Tibial artery (tissue), 4 donors: ENCODE results near the gene BRSK2.

Experiments
- DNase-seq, 2 donors: peaks; one replicate each; pipeline ENCODE4 v3.0.0-alpha.2; 2019
- H3K27ac ChIP-seq, 2 donors: fragments of 200-600 bp; sonication (generic) in 1 of 2; 1 replicate in 1 of 2; 2 replicates in 1 of 2; pipeline ENCODE4 v1.5.1; 2018 to 2019; ENCODE audit warnings: mild to moderate bottlenecking in 1 of 2
- H3K27me3 ChIP-seq, 2 donors: fragments of 200-600 bp; sonication (generic) in 1 of 2; one replicate each; pipeline versions ENCODE4 v1.5.1 to v1.6.0; 2016 to 2019
- H3K36me3 ChIP-seq, 3 donors: fragments of 200-600 bp; sonication (generic) in 2 of 3; one replicate each; pipeline ENCODE4 v1.5.1; 2016 to 2019; ENCODE audit warnings: mild to moderate bottlenecking in 2 of 3
- H3K4me1 ChIP-seq, 4 donors: fragments of 200-600 bp; sonication (generic) in 2 of 4; 1 replicate in 3 of 4; 2 replicates in 1 of 4; pipeline ENCODE4 v1.5.1; 2016 to 2019
- H3K4me3 ChIP-seq, 2 donors: fragments of 200-600 bp; sonication (generic) in 1 of 2; 1 replicate in 1 of 2; 2 replicates in 1 of 2; pipeline ENCODE4 v1.5.1; 2018 to 2019; ENCODE audit warnings: mild to moderate bottlenecking in 2 of 2
- H3K9me3 ChIP-seq, 3 donors: fragments of 200-600 bp; sonication (generic) in 1 of 3; one replicate each; pipeline ENCODE4 v1.5.1; 2016 to 2019
- CTCF ChIP-seq, 2 experiments: fragments of 200-600 bp in 1 of 2; fragments of 450-650 bp in 1 of 2; IDR thresholded peaks; one replicate each; pipeline ENCODE4 v1.5.1; 2017 to 2019; ENCODE audit warnings: antibody characterized with exemption in 2 of 2, mild to moderate bottlenecking in 1 of 2, moderate library complexity in 1 of 2
- intact Hi-C: fragments of 100-400 bp; cut with DNase I; formaldehyde crosslinking; loops from one replicate; pipeline ENCODE4 v1.15.0; 2023; ENCODE audit warnings: low total_unique reads

The BRSK2 gene

GRCh38 chr11:1487091-1487850, 97.5 kb downstream of the BRSK2 start:
- H3K27ac ChIP-seq: peak overlapping the region; percentile 94 to 96
- intact Hi-C loops: loop anchor here (2.0 kb wide), 1 partner anchor 18 kb away; no protein-coding TSS in a partner anchor
- no peak for TF ChIP-seq CTCF (IDR thresholded peaks at IDR 0.05)
- peak in 1 of 2 donors; percentile 33 for DNase-seq
- H3K36me3 ChIP-seq: no peaks in the 10 kb centered on the region
- H3K27me3 ChIP-seq: no peaks in the 10 kb centered on the region
- H3K4me3 ChIP-seq: peak overlapping the region; percentile 58 to 81
- H3K9me3 ChIP-seq: no peaks in the 10 kb centered on the region
- peaks cover 0 to 76% (median 60%) of the 10 kb centered on the region in 4 donors for H3K4me1 ChIP-seq

- Histone ChIP-seq H3K9me3 (no peaks in the 10 kb centered on the region), H3K4me1 (peaks cover 0 to 69% (median 53%) of the 10 kb centered on the region in 4 donors), H3K27me3 (no peaks in the 10 kb centered on the region), H3K4me3 (peak overlapping the region; percentile 1 to 7), H3K36me3 (no peaks in the 10 kb centered on the region), H3K27ac (peak overlapping the region; percentile 94 to 96)
- DNase-seq: peak; percentile 21 to 74
- intact Hi-C loops: loop anchor here (2.0 kb wide), 1 partner anchor 17 kb away; no protein-coding TSS in a partner anchor
- TF ChIP-seq CTCF (IDR thresholded peaks at IDR 0.05): peak; percentile 30 to 32
Measured at GRCh38 chr11:1487851-1488574, 98.3 kb downstream of the BRSK2 start.

- Histone ChIP-seq H3K27ac (peak overlapping the region; percentile 94 to 96), H3K36me3 (no peaks in the 10 kb centered on the region), H3K4me3 (peak overlapping the region in 1 of 2 donors; percentile 1), H3K4me1 (peaks cover 0 to 62% (median 46%) of the 10 kb centered on the region in 4 donors), H3K27me3 (no peaks in the 10 kb centered on the region), H3K9me3 (no peaks in the 10 kb centered on the region)
- TF ChIP-seq CTCF (IDR thresholded peaks at IDR 0.05): no peak
- peak in 1 of 2 donors; percentile 27 for DNase-seq
- intact Hi-C loops: no loop called here
Measured at GRCh38 chr11:1488575-1489180, 98.9 kb downstream of the BRSK2 start.

- Histone ChIP-seq H3K4me3 (no peak overlapping the region), H3K4me1 (peaks cover 0 to 42% (median 31%) of the 10 kb centered on the region in 4 donors), H3K36me3 (no peaks in the 10 kb centered on the region), H3K27ac (no peak overlapping the region), H3K27me3 (no peaks in the 10 kb centered on the region), H3K9me3 (no peaks in the 10 kb centered on the region)
- intact Hi-C loops: no loop called here
- DNase-seq: no peak
- no peak for TF ChIP-seq CTCF (IDR thresholded peaks at IDR 0.05)
Measured at GRCh38 chr11:1490651-1491050, 100.9 kb downstream of the BRSK2 start.

- intact Hi-C loops: no loop called here
- peaks cover 0 to 35% (median 27%) of the 10 kb centered on the region in 4 donors for H3K4me1 ChIP-seq
- H3K27me3 ChIP-seq: no peaks in the 10 kb centered on the region
- H3K4me3 ChIP-seq: no peak overlapping the region
- no peaks in the 10 kb centered on the region for H3K9me3 ChIP-seq
- no peak for DNase-seq
- TF ChIP-seq CTCF (IDR thresholded peaks at IDR 0.05): no peak
- no peak overlapping the region for H3K27ac ChIP-seq
- no peaks in the 10 kb centered on the region for H3K36me3 ChIP-seq
Measured at GRCh38 chr11:1491379-1491778, 101.6 kb downstream of the BRSK2 start.
